Raji (cell line): ENCODE measurements around the gene BCL6B.

Experiments used
- POLR2A ChIP-seq: IDR thresholded peaks from 2 replicates; pipeline ENCODE4 v1.6.1; 2011; ENCODE audit warnings: low read depth, low read length, control low read depth; ENCODE audit not compliant: insufficient read depth

The BCL6B gene

DNA sequence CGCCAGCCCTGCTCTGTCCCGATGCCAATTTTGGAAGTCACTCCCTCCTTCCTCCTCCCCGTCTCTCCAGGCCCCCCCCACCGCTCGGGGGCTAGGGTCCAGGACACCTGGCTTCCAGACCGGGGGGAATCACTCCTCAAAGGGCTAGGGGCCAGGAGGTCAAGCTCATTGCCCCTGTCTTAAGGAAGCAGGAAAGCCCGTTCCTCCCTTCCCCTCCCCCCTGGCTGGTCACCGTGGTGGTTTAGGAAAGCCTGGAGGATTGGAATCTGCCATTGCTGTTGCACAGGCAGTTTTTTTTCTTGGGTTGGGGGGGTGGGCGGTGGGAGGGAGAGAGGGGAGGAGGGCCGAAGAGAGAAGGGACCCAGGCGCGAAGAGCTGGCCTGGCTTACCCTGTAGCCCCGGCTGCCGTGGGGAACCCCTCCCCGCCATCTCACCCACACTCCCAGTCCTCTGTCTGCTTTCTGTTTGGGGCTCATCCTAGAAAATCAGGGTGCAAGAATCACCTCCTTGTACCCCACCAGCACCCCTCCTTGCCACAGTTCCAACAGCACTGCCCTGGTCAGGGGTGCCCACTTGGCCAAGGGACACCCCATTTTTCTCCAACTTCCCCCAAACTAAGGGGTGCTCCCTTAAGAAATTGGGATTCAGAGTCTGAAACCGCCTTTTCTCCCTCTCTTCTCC, 2.9 kb upstream of the BCL6B start:
- TF ChIP-seq POLR2A = no peak

DNA sequence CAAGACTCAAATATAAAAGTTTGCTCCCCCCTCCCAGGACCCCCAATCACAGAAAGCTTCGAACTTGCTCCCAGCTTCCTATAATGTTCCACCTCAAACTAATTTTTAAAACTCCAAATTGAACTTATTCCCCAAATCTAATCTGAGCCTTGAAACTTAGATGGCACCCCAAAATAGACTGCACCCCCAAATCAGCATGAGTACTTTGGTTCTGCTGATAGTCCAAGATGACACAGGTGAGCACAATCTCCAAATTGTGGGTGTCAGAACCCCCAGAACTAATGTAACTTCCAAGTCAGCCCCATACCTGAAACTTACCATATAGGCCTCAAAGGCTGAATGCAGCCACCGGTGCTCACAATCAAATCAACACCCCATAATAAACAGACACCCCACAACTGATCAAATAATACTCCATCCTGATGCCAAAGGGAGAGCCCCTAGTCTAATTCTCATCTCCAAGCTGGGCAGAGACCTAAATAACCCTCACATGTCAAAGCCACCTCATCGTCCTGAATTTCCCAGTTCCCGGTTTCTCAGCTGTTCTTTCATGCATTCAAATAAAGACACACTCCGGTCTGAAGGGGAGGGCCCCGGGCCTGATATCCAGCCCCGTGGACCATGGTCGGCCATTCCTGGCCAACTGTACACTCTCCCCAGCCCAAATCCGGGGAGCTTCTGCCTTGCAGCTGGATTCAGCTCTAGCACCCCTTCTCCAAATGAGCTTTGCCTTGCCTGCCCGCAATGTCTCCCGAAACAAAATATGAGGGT, 1.8 kb upstream of the BCL6B start:
- no peak for TF ChIP-seq POLR2A

DNA sequence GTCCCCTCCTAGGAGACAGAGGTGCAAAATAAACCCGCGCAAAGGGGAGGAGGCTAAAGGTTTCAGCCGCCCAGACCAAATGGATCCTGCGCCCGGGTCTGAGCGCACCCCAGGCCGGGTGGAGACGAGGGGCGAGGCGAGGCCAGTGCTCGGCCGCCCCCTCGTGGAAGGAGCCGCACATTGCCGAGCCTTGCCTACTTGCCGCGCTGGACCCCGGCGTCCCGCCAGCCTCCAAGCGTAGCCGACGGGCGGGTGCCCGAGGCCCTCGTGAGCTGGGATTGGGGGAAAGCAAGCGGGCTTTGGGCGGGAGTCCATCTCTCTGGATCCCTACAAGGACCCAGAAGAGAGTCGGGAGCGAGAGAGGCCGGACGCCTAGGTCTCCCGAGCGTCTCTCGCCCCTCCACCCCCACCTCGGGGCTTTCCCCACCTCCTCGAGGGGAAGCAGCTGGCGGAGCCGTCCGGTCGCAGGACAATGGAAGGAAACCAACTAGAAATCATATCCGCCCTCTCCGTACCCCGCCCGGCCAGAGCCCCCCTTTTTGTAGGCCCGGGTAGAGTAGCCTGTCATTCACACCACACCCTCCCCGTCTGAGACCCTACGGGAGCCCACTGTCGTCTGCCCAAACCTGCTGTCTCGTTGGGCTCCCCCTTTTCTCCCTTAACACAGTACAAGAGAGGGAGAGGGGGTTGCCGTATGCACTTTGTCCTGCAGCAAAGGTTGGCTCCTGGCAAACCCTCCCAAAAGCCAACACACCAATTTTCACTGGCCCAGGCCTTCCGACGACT, 664 bp upstream of the BCL6B start:
- TF ChIP-seq POLR2A = no peak

DNA sequence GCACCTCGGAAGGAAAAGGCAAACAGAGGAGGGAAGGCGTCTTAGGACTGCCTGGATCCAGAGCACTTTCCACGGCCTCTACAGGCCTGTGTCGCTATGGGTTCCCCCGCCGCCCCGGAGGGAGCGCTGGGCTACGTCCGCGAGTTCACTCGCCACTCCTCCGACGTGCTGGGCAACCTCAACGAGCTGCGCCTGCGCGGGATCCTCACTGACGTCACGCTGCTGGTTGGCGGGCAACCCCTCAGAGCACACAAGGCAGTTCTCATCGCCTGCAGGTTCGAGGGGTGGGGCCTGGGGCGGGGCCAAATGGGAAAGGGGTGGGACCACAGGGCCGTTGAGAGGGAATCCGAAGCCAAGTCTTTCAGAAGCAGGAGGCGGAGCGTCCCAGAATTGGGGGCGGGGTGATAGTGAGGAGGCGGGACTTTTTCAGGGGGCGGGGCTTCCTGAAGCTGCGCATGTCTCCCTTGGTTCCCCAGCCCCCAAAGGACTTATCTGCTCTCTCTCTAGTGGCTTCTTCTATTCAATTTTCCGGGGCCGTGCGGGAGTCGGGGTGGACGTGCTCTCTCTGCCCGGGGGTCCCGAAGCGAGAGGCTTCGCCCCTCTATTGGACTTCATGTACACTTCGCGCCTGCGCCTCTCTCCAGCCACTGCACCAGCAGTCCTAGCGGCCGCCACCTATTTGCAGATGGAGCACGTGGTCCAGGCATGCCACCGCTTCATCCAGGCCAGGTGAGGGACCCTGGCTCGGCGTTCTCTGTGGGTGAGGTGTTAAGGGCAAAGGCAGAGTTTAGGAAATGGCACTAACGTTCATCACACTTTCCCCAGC, 939 bp downstream of the BCL6B start:
- no peak for TF ChIP-seq POLR2A

DNA sequence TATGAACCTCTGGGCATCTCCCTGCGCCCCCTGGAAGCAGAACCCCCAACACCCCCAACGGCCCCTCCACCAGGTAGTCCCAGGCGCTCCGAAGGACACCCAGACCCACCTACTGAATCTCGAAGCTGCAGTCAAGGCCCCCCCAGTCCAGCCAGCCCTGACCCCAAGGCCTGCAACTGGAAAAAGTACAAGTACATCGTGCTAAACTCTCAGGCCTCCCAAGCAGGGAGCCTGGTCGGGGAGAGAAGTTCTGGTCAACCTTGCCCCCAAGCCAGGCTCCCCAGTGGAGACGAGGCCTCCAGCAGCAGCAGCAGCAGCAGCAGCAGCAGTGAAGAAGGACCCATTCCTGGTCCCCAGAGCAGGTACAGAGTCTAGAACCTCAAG, 1.5 kb downstream of the BCL6B start:
- TF ChIP-seq POLR2A = no peak

DNA sequence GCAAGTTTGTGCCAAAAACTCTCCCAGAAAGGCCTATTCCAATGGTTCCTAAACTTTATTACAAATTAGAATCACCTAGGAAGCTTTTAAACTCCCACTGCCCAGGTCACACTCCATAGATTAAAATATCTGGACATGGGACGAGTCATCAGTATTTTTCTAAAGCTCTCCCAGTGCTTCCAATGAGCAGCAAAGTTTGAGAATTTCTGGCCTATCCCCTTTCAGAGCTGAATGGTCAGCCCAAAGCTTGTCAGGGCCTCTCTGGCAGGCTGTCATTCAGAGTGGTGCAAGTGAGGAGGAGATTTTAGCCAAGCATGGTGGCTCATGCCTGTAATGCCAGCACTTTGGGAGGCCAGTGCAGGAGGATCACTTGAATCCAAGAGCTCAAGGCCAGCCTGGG, 2.4 kb downstream of the BCL6B start:
- TF ChIP-seq POLR2A = no peak

DNA sequence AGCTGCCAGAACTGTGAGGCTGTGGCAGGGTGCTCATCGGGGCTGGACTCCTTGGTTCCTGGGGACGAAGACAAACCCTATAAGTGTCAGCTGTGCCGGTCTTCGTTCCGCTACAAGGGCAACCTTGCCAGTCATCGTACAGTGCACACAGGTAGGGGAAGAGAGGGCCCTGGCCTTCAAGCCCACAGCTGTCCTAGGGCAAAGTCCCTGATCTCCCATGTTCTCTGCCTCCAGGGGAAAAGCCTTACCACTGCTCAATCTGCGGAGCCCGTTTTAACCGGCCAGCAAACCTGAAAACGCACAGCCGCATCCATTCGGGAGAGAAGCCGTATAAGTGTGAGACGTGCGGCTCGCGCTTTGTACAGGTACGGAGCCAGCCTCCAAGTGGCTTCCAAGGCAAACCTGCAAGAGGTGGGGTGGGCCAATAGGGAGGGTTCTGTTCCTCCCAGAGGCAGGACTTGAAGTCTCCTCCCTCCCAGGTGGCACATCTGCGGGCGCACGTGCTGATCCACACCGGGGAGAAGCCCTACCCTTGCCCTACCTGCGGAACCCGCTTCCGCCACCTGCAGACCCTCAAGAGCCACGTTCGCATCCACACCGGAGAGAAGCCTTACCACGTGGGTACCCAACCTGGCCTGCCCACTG, 3.7 kb downstream of the BCL6B start:
- no peak for TF ChIP-seq POLR2A

DNA sequence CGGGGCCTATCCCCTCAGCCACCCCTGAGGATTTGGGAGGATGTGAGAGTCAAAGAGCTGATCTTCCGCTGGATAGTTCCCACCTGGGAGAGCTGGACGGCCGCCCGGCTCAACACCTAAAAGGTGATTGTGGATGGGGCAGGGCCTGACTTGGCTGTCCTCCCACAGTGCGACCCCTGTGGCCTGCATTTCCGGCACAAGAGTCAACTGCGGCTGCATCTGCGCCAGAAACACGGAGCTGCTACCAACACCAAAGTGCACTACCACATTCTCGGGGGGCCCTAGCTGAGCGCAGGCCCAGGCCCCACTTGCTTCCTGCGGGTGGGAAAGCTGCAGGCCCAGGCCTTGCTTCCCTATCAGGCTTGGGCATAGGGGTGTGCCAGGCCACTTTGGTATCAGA, 4.5 kb downstream of the BCL6B start:
- TF ChIP-seq POLR2A = no peak

DNA sequence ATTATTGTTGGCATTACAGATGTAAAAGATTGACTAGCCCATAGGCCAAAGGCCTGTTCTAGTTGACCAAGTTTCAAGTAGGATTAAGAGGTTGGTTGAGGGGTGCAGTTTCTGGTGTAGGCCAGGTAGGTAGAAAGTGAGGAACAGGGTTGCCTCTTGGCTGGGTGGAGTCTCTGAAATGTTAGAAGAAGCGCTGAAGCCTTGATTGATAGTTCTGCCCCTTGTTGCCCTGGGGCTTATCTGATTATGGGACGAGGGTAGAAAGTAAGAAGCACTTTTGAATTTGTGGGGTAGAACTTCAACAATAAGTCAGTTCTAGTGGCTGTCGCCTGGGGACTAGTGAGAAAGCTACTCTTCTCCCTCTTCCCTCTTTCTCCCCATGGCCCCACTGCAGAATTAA, 6.2 kb downstream of the BCL6B start:
- no peak for TF ChIP-seq POLR2A

DNA sequence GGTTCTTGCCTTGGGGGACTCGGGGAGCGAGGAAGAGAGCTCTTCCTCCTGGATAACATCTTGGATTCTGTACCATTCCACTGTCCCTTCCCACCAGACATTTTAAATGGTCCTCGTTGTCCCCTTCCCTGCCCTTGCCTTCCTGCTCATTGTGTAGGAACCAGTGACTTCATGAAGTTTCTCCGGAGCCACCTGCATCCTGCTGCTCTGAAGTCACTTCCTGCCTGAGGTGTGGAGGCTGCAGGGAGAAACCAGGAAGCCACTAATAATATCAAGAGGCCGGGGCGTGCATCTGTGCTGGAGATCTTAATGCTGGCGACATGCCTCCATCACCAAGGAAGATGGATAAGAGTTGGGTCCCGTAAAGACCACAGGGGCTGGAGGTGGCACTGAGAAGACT, 6.8 kb downstream of the BCL6B start:
- TF ChIP-seq POLR2A = no peak

DNA sequence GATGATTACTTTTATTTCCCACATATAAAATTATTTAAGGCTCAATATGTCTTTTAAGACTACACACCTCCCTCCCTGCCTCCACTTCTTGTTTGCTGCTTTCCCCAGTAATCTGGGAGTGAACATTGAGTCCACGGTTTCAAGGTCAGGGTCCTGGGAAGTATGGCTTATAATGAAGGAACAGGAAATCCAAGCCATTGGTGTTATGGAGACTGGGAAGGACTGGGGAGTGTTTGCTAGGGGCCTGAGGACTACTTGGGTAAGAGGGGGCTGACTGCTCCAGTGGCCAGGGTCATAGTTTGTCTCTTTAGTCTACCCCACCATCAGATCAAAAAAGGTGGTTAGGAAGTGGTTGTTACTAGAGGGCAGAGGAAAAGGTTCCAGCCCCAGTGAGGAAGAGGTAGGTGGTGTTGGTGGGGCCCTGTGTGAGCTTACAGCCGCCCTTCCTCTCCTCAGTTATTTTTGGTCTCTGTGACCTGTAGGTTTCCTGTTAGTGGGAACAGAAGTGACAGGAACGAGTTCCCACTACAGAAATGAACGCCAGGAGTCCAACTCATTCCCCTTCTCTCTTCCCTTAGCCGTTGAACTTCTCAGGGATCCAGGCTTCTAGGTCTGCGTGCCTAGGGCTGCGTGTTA, 12.2 kb downstream of the BCL6B start:
- no peak for TF ChIP-seq POLR2A

DNA sequence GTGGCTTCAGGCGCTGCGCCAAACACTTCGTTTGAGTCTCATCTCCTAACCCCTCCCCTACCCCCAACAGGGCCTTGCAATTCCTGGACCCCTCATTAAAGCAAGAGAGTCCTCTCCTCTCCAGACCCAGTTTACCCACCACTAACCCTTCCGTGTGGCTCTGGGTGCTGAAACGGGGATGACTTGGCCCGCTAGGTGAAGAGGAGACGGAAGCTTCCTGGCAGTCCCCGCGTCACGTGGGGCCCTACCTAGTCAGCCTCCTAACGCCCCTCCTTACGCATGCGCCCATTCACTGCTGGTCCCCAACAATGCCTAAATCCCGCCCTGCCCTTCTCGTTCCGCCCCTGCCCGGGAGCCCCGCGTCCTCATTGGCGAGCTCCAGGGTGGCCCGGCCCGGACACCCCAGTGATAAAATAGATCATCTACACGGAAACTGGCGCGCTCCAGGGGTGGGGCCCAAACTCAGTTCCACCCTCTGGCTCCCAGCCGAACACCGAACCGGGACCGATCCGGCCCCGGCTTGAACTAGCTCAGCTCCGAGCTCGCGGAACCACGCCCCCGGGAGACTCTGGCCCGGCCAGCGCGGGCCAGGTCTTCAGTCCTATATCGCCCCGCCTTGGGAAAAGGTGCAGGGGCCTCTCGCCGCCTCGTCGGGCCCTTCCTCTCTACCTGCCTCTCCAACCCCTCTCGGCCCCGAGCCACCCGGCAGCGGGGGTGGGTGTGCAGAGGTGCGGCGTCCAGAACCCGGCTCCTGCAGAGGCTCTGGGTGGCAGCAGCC, 12.9 kb downstream of the BCL6B start, which contains the start of gene SLC16A13:
SLC16A13 (plus strand) TSS at position 425 of the 778 bp plus-strand sequence. CDS start 368 bp downstream, outside the sequence.
- peak; percentile 97 for TF ChIP-seq POLR2A

DNA sequence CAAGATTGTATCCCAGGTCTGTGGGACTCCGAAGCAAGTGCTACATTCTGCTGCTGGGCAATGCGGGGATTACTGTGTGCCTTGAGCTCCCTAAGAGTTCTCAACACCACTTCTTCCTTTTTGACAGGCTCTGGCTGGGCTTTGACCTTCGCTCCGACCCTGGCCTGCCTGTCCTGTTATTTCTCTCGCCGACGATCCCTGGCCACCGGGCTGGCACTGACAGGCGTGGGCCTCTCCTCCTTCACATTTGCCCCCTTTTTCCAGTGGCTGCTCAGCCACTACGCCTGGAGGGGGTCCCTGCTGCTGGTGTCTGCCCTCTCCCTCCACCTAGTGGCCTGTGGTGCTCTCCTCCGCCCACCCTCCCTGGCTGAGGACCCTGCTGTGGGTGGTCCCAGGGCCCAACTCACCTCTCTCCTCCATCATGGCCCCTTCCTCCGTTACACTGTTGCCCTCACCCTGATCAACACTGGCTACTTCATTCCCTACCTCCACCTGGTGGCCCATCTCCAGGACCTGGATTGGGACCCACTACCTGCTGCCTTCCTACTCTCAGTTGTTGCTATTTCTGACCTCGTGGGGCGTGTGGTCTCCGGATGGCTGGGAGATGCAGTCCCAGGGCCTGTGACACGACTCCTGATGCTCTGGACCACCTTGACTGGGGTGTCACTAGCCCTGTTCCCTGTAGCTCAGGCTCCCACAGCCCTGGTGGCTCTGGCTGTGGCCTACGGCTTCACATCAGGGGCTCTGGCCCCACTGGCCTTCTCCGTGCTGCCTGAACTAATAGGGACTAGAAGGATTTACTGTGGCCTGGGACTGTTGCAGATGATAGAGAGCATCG, 15.4 kb downstream of the BCL6B start:
- no peak for TF ChIP-seq POLR2A

DNA sequence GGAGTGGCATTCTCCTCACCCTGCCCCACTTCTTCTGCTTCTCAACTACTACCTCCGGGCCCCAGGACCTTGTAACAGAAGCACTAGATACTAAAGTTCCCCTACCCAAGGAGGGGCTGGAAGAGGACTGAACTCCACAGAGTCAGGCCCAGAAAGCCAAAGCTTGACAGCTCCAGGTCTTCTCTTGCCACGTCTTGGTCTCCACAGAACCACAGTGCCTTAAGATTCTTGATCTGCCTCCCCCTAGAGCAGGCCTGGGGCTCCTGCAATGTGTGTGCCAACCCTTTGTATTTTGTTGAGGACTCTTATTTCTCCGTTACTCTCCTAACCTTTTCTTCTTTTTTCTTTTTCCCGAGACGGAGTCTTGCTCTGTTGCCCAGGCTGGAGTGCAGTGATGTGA, 17.0 kb downstream of the BCL6B start:
- no peak for TF ChIP-seq POLR2A
